Fibroblast of lung (primary cell): Measurements from ENCODE around the gene PODN.

Source experiments
- EZH2 ChIP-seq: IDR thresholded peaks from 2 replicates; pipeline ENCODE4 v1.5.1; 2012; ENCODE audit warnings: low read length, control low read depth, mild to moderate bottlenecking; ENCODE audit errors: missing control alignments
- TF ChIP-seq, protein P1 (sequence below), 2 donors: IDR thresholded peaks in 1 of 2; conservative IDR thresholded peaks in 1 of 2; 1 replicate in 1 of 2; 2 replicates in 1 of 2; pipeline ENCODE4 v1.5.1; 2011 to 2012; ENCODE audit warnings: low read length in 2 of 2, control low read depth in 1 of 2, inconsistent platforms in 1 of 2, low read depth in 1 of 2, mild to moderate bottlenecking in 1 of 2

DNA sequence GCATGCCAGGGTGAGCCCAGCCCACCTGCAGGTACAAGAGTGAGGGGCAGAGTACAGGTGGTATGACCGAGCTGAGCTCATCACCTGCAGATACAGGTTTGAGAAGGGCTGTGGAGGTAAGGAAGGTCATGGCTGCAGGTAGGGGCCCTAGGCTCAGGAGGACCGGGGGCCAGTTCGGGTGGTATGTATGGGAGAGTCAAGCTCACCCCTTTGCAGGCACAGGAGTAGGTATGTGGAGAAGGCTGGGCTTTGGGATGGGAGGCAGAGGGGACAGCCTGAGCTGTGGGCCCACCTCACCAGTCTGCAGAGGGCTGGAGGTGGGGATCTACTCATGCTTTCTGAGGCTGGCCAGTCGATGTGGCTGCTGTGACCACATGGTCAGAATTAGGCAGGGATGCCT lies 17.2 kb downstream of the PODN start:
- TF ChIP-seq, protein P1, sequence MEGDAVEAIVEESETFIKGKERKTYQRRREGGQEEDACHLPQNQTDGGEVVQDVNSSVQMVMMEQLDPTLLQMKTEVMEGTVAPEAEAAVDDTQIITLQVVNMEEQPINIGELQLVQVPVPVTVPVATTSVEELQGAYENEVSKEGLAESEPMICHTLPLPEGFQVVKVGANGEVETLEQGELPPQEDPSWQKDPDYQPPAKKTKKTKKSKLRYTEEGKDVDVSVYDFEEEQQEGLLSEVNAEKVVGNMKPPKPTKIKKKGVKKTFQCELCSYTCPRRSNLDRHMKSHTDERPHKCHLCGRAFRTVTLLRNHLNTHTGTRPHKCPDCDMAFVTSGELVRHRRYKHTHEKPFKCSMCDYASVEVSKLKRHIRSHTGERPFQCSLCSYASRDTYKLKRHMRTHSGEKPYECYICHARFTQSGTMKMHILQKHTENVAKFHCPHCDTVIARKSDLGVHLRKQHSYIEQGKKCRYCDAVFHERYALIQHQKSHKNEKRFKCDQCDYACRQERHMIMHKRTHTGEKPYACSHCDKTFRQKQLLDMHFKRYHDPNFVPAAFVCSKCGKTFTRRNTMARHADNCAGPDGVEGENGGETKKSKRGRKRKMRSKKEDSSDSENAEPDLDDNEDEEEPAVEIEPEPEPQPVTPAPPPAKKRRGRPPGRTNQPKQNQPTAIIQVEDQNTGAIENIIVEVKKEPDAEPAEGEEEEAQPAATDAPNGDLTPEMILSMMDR (conservative IDR thresholded peaks at IDR 0.05 in 1 of 2, IDR thresholded peaks at IDR 0.05 in 1 of 2; ENCODE audit: low read depth in 1 of 2, low read length in 2 of 2) = no peak
- no peak for TF ChIP-seq EZH2
